Endothelial cell (in vitro differentiated cells): ENCODE measurements around the gene HDDC3. TPM values are rescaled to one million over a fixed set of nuclear protein-coding genes. Genes with fewer than 3 reads are reported as not detected.

ENCODE experiments used
- DNase-seq: peaks from one replicate; pipeline ENCODE4 v3.0.0; 2021; ENCODE audit warnings: low spot score
- H3K27ac Mint-ChIP-seq: one replicate; pipeline ENCODE4 v1.8.0; 2021; ENCODE audit warnings: mixed read lengths, inconsistent platforms; ENCODE audit not compliant: unreplicated experiment
- H3K27me3 Mint-ChIP-seq: one replicate; pipeline ENCODE4 v1.8.0; 2021; ENCODE audit warnings: mild to moderate bottlenecking, moderate library complexity, mixed read lengths, inconsistent platforms; ENCODE audit not compliant: unreplicated experiment
- H3K36me3 Mint-ChIP-seq: one replicate; pipeline ENCODE4 v1.8.0; 2021; ENCODE audit warnings: mild to moderate bottlenecking, low read depth, mixed read lengths, inconsistent platforms; ENCODE audit not compliant: unreplicated experiment
- H3K4me1 Mint-ChIP-seq: one replicate; pipeline ENCODE4 v1.8.0; 2021; ENCODE audit warnings: mild to moderate bottlenecking, mixed read lengths, inconsistent platforms; ENCODE audit not compliant: unreplicated experiment
- H3K4me3 Mint-ChIP-seq: one replicate; pipeline ENCODE4 v1.8.0; 2021; ENCODE audit warnings: mild to moderate bottlenecking, mixed read lengths, inconsistent platforms; ENCODE audit not compliant: unreplicated experiment
- H3K9me3 Mint-ChIP-seq: one replicate; pipeline ENCODE4 v1.8.0; 2021; ENCODE audit warnings: mixed read lengths, inconsistent platforms; ENCODE audit not compliant: unreplicated experiment
- CTCF ChIP-seq: fragments of 200-600 bp; sonication (generic); IDR thresholded peaks from one replicate; pipeline ENCODE4 v1.5.0; 2021; ENCODE audit warnings: antibody characterized with exemption; ENCODE audit not compliant: unreplicated experiment
- total RNA-seq: library from RNA; stranded (reverse); fragmentation: NEBNext Ultra II Directional; extraction: Animal tissue kit (Norgen Biotek cat#: 25700); gene quantifications from one replicate; pipeline ENCODE4 v1.2.1, GENCODE V29; 2021; ENCODE audit not compliant: unreplicated experiment

HDDC3 gene
- total RNA-seq, 1 donor from 2014 or later = 14.5 TPM

- Mint-ChIP-seq H3K36me3 (peaks cover 66% of the 10 kb centered on the region), H3K9me3 (no peaks in the 10 kb centered on the region), H3K27ac (no peak overlapping the region), H3K4me1 (no peaks in the 10 kb centered on the region), H3K4me3 (peak overlapping the region; percentile 13), H3K27me3 (peaks cover 12% of the 10 kb centered on the region)
- DNase-seq = no peak
- TF ChIP-seq CTCF = no peak
Measured at GRCh38 chr15:90917569-90917968, 14.8 kb downstream of the HDDC3 start.

DNA sequence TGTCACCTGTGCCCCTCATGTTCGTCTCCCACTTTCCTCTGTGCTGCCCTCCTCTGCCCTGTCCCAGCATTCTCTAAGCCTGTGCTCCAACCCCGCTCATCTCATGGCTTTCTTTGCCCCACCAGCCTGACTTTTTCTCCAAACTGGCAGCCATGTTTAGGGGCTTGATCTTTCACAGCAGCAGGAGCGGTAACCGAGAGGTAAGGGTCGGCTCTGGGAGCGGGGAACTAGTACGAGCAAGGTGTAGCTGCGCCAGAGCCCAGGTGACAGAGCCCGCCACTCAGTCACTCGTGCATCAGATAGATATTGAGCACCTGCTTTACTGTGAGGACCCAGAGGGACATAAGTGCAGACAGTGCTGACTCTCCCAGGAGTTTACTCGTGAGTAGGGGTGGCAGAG lies 15.9 kb downstream of the HDDC3 start:
- Mint-ChIP-seq H3K4me3 (no peak overlapping the region), H3K9me3 (no peaks in the 10 kb centered on the region), H3K36me3 (peaks cover 62% of the 10 kb centered on the region), H3K27ac (no peak overlapping the region), H3K27me3 (peaks cover 9% of the 10 kb centered on the region), H3K4me1 (no peaks in the 10 kb centered on the region)
- no peak for TF ChIP-seq CTCF
- no peak for DNase-seq

GRCh38 chr15:90915808-90916440 lies 16.4 kb downstream of the HDDC3 start:
- Mint-ChIP-seq H3K4me1 (no peaks in the 10 kb centered on the region), H3K4me3 (peak overlapping the region; percentile 25), H3K9me3 (no peaks in the 10 kb centered on the region), H3K27me3 (peaks cover 9% of the 10 kb centered on the region), H3K27ac (no peak overlapping the region), H3K36me3 (peaks cover 59% of the 10 kb centered on the region)
- TF ChIP-seq CTCF = no peak
- DNase-seq = no peak

- DNase-seq = no peak
- H3K27me3 Mint-ChIP-seq = peaks cover 9% of the 10 kb centered on the region
- no peaks in the 10 kb centered on the region for H3K4me1 Mint-ChIP-seq
- no peak for TF ChIP-seq CTCF
- H3K4me3 Mint-ChIP-seq = peak overlapping the region; percentile 25
- peaks cover 56% of the 10 kb centered on the region for H3K36me3 Mint-ChIP-seq
- H3K27ac Mint-ChIP-seq = no peak overlapping the region
- H3K9me3 Mint-ChIP-seq = no peaks in the 10 kb centered on the region
Measured at GRCh38 chr15:90915216-90915807, 17.0 kb downstream of the HDDC3 start.

DNA sequence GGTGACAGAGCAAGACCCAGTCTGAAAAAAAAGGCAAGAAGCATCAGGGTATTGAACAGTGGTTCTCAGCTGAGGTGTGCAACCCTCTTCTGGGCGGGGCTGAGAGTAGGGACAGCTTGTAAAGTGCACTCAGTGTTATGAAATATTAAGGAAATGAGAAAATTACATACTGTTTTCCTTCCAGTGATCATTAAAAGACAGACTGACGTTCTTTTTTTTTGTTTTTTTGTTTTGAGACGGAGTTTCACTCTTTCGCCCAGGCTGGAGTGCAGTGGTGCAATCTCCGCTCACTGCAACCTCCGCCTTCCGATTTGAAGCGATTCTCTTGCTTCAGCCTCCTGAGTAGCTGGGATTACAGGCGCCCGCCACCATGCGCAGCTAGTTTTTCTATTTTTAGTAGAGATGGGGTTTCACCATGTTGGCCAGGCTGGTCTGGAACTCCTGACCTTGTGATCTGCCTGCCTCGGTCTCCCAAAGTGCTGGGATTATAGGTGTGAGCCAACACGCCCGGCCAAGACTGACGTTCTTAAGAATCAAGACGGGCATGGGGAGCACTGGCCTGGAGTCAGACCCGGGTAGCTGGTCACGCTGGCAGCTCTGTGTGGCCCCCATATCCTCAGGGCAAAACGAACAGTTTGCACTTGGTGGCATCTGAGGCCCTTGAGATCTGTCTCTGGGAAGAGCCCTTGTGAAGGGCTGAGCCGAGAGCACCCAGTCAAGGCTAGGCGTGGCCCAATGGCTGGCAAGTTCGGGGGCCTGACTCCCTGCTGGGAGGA lies 17.9 kb downstream of the HDDC3 start:
- no peaks in the 10 kb centered on the region for H3K4me1 Mint-ChIP-seq
- H3K4me3 Mint-ChIP-seq = no peak overlapping the region
- H3K27me3 Mint-ChIP-seq = peaks cover 6% of the 10 kb centered on the region
- H3K27ac Mint-ChIP-seq = no peak overlapping the region
- no peak for DNase-seq
- TF ChIP-seq CTCF = no peak
- H3K9me3 Mint-ChIP-seq = no peaks in the 10 kb centered on the region
- H3K36me3 Mint-ChIP-seq = peaks cover 48% of the 10 kb centered on the region
